ENCODE results near the gene HSD17B12.

- TF ChIP-seq CTCF (IDR thresholded peaks at IDR 0.05; ENCODE audit: poor library complexity) = no peak
- no peak for TF ChIP-seq EZH2 (IDR thresholded peaks at IDR 0.05; ENCODE audit: borderline replicate concordance)
These were observed 76.0 kb downstream of the HSD17B12 start for GRCh38 chr11:43756575-43756974.
